ENCODE measurements around the gene TRIM63. TPM values are rescaled to one million over a fixed set of nuclear protein-coding genes. Genes with fewer than 3 reads are reported as not detected.

Gene TRIM63
- polyA plus RNA-seq, 3 donors = 0.73 to 1.00 (median 0.99) TPM

DNA sequence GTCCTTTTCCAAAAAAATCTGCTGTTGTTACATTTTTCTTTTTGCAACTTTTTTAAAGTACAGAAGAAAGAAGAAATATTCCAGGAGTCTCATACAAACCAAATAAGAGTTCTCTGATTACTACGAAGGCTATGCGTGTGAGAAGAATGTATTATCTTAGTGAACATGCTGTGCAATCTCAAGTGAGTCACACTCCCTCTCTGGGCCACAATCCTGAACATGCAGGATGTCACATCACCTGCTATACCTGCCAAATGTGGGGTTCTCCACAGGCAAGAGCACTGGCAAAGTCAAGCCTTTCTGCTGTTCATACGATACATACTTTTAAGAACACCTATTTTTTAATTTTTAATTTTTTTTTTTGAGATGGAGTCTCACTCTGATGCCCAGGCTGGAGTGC is 21.7 kb upstream of the TRIM63 start:
- no peak for DNase-seq

DNA sequence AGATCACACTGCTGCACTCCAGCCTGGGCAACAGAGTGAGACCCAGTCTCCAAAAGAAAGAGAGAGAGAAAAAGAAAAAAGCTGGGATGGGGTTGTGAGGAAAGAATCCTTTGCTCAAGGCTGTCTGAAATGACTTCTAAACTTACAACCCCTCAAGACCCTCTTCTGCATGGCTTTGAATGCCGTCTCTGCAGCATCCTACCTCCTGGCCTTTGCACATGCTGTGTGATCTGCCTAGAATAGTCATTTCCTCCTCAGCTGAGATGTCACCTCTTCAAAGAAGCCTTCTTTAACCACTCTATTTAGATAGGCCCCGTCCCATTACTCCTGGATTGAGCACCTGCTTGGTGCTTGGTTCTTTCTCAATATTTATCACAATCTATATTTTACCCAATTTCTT is 17.4 kb upstream of the TRIM63 start:
- no peak for DNase-seq

DNA sequence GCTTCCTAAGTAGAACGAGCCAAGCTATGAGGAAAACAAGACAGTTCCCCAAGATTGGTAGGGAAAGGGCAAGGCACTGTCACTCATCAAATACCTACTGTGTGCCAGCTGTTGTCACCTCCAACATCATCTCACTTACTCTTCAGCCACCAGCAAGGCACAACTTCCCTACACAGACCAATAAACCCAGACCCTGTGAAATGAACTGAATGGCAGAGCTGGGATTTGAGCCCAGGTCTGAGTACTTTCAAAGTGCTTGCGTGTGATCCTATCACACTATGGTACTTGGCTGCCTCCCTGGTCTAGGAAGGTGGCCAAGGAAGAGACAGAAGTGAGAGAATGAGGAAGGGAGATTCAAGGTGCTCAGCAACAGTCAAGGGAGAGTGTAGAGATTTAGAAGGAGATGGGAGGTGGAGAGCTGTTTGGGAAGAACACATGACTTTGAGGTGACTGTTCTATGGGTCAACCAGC is 16.7 kb upstream of the TRIM63 start:
- DNase-seq = no peak

GRCh38 chr1:26083208-26083607 is 15.8 kb upstream of the TRIM63 start:
- DNase-seq = no peak

DNA sequence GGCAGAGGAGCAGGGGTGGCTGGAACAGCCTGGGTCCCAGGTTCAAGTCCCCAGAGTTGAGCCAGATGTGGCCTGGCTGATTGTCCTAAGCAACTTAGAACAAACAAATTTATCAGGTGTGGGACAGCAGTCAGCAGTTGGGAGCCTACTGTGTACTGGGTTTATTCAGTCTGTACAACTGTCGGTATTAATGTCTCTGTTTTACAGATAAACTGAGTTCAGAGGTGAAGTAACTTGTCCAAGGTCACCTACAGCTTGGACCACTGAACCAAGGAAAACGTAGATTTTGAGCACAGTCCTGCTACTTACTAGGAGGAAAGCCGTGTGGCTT is 14.6 kb upstream of the TRIM63 start:
- no peak for DNase-seq

DNA sequence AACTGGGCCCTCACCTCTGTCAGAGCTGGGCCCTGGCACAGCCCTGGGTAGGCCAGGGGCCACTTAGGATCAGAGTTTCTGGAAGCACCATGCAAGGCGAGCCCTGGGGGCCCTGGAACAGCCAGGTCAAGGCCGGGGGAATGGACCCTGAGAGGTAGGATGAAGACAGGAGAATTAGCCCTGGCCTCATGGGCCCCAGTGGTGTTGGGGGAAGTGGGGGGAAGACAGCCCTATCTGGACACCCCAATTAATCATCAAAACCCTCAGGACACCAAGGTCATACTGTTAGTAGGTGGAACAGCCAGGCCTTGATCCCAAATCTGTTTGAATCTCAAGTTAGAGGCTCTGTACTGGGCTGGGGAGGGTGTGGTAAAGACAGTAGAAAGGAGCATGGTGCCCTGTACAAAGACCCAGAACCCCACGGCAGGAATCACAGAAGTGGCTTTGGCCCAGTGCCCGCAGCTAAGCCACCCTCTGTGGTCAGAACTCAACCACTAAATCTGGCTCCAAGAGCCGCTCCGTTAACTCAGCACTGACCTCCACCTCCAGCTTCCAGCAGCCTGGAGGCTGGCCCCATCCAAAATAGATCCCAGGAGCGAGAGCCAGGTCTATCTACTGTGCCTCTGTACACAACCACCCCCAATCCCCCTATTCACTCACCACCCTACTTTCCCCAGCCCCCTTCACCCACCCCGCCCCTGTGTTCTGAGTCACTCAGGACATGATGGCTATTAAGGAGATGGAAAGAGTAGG is 14.0 kb upstream of the TRIM63 start:
- DNase-seq = no peak

DNA sequence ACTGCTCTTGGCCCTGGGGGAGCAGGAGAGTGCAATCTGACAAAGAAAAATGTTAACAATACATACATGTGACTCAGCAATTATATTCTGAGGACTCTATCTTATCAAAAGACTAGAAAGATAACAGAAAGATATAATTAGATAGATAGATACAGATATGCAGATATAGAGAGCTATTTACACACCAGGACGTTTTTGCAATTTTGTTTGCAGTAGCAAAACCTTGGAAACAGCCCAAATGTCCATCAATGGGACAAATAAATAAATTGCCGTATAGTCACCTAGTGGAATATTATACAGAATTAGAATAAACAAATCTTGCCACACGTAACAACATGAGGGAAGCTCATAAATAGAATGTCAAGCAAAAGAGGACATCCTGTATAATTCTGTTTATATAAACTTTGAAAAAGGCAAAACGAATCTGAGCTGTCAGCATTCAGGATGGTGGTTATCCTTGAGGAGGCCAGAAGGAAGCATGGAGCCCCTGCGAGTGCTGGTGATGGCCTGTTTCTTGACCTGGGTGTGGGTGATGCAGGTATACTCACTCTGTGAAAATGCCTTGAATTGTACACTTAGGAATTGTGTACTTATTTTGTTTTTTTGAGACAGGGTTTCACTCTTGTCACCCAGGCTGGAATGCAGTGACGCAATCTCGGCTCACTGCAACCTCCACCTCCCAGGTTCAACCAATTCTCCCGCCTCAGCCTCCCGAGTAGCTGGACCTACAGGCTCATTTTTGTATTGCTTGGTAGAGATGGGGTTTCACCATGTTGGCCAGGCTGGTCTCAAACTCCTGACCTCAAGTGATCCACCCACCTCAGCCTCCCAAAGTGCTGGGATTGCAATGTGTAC is 12.8 kb upstream of the TRIM63 start:
- no peak for DNase-seq

DNA sequence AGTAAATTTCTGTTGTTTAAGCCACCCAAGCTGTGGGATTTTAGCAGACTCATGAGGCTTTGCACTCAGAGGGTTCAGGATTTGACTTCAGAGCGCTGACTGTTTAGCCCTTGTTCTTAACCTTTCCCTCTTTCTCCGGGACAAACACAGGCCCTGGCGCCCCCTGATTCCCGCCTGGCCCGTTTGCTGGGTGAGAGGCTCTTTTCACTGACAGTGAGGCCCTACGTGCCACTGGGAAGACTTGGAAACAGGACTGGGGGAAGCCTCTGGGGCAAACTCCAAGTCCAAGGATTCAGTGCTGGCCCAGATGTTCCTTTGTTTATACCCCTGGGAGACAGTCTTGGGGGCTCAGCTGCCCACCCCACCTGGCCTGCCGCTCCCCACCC is 11.7 kb upstream of the TRIM63 start:
- DNase-seq = no peak

- DNase-seq = no peak
Measured at GRCh38 chr1:26078286-26079177, 11.1 kb upstream of the TRIM63 start.

DNA sequence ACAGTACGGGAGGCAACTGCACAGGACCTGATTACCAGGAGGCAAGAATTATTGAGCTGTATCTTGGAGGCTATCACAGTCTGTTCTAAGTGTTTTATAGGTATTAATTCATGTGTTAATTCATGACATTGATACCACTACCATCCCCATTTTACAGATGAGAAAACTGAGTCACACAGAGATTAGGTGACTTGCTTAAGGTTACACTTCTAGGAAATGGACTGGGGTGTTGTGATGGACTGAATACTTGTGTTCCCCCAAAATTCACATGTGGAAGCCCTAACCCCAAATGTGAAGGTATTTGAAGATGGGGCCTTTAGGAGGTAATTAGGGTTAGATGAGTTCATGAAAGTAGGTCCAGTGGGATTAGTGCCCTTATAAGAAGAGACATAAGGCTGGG is 10.1 kb upstream of the TRIM63 start:
- DNase-seq = no peak

DNA sequence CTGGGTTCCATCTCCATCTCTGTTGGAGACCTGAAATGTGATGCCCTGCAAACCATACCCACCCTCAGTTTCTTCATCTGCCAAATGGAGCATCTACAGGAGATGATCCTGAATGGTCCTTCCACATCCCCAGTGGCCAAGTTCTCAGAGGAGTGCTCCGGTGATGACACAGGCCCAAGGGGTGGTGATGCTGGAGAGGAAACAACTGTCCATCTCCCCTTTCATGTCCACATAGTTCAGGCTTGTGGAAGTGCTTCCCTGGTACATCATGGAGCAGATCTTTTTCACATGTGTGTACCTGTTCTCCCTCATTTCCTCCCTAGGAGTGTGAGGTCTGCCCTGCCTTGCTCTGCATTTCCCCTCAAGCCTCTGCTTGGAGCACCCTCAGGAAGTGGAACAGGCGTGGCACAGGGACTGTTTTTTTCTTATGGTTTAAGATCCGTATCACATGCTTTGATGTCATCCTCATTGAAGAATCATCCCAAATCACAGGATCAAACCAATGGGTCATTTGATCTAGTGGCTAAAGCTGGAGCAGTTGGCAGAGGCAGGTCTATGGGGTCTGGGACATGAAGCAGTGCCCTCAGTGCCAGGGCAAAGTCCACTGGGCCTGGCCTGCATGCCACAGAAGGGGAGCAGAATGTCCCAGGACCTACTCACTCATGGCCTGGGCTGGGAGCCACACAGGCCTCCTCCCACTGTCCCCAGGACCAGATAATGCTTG is 8.2 kb upstream of the TRIM63 start:
- no peak for DNase-seq

- no peak for DNase-seq
Measured at GRCh38 chr1:26072305-26072704, 4.9 kb upstream of the TRIM63 start.

DNA sequence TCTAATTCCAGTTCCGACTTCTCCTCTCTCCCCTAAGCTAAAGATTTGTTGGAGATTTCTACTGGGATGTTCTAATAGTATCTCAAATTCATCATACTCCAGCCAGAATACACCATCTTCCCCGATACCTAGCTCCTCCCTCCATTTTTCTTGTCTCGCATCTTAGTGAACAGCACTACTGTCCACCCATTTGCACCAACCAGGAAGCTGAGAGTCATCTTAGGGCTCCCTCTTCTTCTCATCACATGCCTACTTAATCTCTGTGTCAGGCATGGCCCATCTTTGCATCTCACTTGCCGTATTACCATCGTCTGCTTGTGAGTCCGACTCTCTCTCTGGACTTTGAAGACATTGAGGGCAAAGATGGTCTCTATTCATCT is 3.5 kb upstream of the TRIM63 start:
- no peak for DNase-seq

DNA sequence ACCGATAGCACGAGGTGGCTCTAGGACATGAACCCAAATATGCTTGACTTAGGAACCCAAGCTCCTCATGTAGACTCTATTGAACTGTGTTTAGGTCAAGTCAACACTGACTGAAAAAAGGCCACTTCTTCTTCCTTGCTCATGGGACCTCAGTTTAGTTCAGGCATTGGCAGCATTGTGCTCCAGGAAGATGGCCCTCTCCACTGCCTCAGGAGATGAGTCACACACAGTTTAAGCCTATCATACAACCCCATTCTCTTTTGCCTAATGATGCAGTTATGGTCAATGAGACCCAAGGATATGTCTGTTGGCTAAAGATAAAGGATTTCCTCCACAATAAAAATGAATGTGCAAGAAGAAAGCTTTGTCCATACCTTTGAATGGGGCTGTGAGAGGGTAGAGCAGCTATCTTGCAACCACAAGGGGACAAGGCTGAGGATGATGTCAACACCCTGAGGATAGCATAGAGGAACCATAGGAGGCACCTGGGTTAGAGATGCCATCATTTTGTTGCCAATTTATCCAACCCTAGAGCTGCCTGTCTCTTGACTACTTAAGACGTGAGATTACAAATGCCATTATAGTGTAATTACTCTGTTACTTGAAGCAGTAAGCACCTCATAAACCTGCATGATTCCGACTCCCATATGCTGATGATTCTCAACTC is 3.0 kb upstream of the TRIM63 start:
- no peak for DNase-seq

GRCh38 chr1:26069941-26070295 is 2.5 kb upstream of the TRIM63 start:
- DNase-seq = no peak

DNA sequence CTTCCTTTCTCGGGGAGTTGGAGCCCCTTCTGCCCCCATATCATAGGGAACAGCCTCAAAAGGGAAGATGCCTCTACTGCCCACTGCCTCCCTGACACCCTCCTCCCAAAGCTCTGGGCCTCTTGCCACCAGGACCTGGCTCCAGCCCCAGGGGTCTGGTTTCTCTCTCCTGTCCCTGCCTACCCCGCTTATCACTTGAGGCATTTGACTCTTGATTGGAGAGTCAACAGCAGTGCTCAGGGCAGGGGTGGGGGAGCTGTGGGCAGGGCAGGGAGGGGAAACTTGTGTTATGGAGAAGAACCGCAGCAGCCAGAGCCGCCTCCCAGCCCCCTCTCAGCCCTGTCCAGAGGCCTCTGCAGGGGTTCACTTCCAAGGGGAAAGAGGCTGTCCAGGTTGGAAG is 573 bp downstream of the TRIM63 start:
- no peak for DNase-seq

DNA sequence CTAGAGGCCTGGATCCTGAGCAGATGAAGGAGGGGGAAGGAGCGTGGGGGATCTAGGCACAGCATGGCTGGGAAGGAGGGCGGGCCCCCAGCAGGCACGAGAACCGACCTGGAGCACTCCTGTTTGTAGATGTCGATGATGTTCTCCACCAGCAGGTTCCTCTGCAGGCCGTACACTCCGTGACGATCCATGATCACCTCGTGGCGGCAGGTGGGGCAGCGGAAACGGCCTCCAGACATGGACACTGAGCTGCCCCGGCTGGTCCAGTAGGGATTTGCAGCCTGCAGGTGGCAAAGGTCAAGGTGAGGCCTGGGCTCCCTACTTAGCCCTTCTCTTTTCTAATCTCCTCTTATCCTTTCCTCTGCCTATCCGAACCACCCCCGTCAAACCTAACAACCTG is 1.3 kb downstream of the TRIM63 start:
- DNase-seq = no peak

- DNase-seq = no peak
Measured at GRCh38 chr1:26064553-26064952, 2.9 kb downstream of the TRIM63 start.

- DNase-seq = no peak
Measured at GRCh38 chr1:26060832-26061574, 6.4 kb downstream of the TRIM63 start.

DNA sequence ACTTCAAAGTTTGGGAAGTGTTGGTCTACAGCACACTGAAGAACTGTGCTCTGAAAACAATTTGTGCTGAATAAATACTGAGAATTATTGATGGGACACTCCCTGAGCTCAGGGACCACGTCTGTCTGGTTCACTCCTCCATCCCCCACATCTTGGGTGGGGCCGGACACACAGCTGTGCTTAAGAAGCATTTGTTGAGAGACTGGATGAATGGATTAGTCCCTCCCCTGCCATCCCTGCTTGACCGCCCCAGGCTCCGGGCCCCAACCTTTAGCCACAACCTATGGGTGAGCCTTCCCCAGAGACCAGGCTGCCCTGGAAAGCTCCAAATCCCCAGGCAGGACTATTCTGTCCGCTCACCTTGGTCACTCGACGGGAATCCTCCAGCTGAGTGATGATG is 7.5 kb downstream of the TRIM63 start:
- DNase-seq = no peak

Data from renal pelvis (tissue), 4 donors.